IMR-90 (cell line): Measurements from ENCODE around the gene GEMIN2.

Experiments used
- BHLHE40 ChIP-seq: fragments of 150-350 bp; IDR thresholded peaks from 2 replicates; pipeline ENCODE4 v1.6.1; 2016; ENCODE audit warnings: mild to moderate bottlenecking, low read depth, low read length
- CEBPB ChIP-seq: IDR thresholded peaks from 2 replicates; pipeline ENCODE4 v1.6.1; 2012; ENCODE audit warnings: low read depth, low read length, improper control_type of control experiment
- CHD1 ChIP-seq: IDR thresholded peaks from 2 replicates; pipeline ENCODE4 v1.6.1; 2012; ENCODE audit warnings: low read depth, low read length, improper control_type of control experiment
- MAZ ChIP-seq: IDR thresholded peaks from 2 replicates; pipeline ENCODE4 v1.6.1; 2012; ENCODE audit warnings: low read depth, mild to moderate bottlenecking, low read length, improper control_type of control experiment, moderate library complexity, borderline replicate concordance
- MXI1 ChIP-seq: IDR thresholded peaks from 2 replicates; pipeline ENCODE4 v1.6.1; 2012; ENCODE audit warnings: low read depth, mild to moderate bottlenecking, low read length, moderate library complexity, borderline replicate concordance
- NFE2L2 ChIP-seq: fragments of 150-350 bp; IDR thresholded peaks from 2 replicates; pipeline ENCODE4 v1.6.1; 2016; ENCODE audit warnings: low read depth, mild to moderate bottlenecking, low read length
- POLR2A ChIP-seq: IDR thresholded peaks from 2 replicates; pipeline ENCODE4 v1.6.1; 2012; ENCODE audit warnings: mild to moderate bottlenecking, low read depth, low read length
- RAD21 ChIP-seq: IDR thresholded peaks from 2 replicates; pipeline ENCODE4 v1.6.1; 2012; ENCODE audit warnings: low read length, improper control_type of control experiment
- RCOR1 ChIP-seq: IDR thresholded peaks from 2 replicates; pipeline ENCODE4 v1.6.1; 2012; ENCODE audit warnings: mild to moderate bottlenecking, low read length, improper control_type of control experiment; ENCODE audit not compliant: insufficient replicate concordance
- RFX5 ChIP-seq: IDR thresholded peaks from 2 replicates; pipeline ENCODE4 v1.8.0; 2012; ENCODE audit warnings: low read depth, mild to moderate bottlenecking, low read length, moderate library complexity
- TF ChIP-seq, protein P1 (sequence below): conservative IDR thresholded peaks from 2 replicates; pipeline ENCODE4 v1.5.1; 2012; ENCODE audit warnings: mild to moderate bottlenecking, low read depth, low read length, improper control_type of control experiment
- TF ChIP-seq, protein P2 (sequence below): fragments of 150-350 bp; IDR thresholded peaks from 2 replicates; pipeline ENCODE4 v1.6.1; 2017; ENCODE audit warnings: mild to moderate bottlenecking, antibody characterized with exemption, low read length, low read depth

DNA sequence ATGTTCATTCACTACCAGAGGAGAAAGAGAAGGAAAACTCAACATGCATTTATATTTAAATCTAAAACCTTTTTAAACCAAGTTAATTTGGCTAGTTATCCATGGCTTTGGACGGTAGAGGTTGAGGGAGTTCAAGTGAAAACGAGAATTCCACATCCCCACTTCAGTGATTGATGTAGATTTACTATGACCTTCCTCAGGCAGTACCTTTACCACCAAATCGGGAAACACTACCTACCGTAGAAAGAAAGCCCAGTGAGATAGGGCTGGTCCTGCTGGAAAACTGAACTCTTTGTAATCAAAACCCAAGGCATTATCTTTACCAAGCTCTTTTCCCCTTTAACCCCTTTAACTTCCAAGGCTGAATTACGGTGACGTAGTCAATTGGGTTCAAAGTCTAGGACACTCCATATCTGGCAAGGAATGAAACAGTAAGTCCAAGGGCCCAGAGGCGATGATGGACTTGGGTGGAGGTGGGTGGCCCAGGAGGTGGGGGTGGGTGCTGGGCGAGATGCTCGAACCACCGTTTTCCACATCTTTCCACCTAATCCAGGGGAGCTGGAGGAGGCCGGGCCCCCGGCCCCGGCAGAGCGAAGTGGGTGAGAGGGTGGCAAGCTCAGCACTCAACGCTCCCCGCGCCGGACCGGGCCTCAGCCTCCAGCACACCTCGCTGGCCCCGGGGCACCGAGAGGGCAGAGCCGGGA lies 11.7 kb upstream of the GEMIN2 start:
- TF ChIP-seq RFX5 (no peak), POLR2A (no peak), BHLHE40 (no peak), MAZ (no peak), NFE2L2 (no peak), RAD21 (no peak), CEBPB (no peak), RCOR1 (no peak), MXI1 (no peak), CHD1 (no peak)
- TF ChIP-seq, protein P1, sequence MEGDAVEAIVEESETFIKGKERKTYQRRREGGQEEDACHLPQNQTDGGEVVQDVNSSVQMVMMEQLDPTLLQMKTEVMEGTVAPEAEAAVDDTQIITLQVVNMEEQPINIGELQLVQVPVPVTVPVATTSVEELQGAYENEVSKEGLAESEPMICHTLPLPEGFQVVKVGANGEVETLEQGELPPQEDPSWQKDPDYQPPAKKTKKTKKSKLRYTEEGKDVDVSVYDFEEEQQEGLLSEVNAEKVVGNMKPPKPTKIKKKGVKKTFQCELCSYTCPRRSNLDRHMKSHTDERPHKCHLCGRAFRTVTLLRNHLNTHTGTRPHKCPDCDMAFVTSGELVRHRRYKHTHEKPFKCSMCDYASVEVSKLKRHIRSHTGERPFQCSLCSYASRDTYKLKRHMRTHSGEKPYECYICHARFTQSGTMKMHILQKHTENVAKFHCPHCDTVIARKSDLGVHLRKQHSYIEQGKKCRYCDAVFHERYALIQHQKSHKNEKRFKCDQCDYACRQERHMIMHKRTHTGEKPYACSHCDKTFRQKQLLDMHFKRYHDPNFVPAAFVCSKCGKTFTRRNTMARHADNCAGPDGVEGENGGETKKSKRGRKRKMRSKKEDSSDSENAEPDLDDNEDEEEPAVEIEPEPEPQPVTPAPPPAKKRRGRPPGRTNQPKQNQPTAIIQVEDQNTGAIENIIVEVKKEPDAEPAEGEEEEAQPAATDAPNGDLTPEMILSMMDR: no peak
- TF ChIP-seq, protein P2, sequence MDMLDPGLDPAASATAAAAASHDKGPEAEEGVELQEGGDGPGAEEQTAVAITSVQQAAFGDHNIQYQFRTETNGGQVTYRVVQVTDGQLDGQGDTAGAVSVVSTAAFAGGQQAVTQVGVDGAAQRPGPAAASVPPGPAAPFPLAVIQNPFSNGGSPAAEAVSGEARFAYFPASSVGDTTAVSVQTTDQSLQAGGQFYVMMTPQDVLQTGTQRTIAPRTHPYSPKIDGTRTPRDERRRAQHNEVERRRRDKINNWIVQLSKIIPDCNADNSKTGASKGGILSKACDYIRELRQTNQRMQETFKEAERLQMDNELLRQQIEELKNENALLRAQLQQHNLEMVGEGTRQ: no peak
